GM06990 (cell line): ENCODE results near the gene ASB3.

Experiments used
- DNase-seq: peaks from one replicate; pipeline ENCODE4 v3.0.0-alpha.2; 2011; ENCODE audit not compliant: insufficient read length; ENCODE audit errors: extremely low read depth
- H3K27me3 ChIP-seq: replicated peaks from 2 replicates; pipeline ENCODE4 v1.6.0; 2011; ENCODE audit warnings: low read length; ENCODE audit not compliant: control insufficient read depth, insufficient read depth
- H3K36me3 ChIP-seq: 2 replicates; pipeline ENCODE4 v1.5.1; 2011; ENCODE audit warnings: low read length; ENCODE audit not compliant: control insufficient read depth, insufficient read depth
- H3K4me3 ChIP-seq: replicated peaks from 2 replicates; pipeline ENCODE4 v1.5.1; 2011; ENCODE audit warnings: low read depth, mild to moderate bottlenecking, control low read depth, low read length
- TF ChIP-seq, protein P1 (sequence below): IDR thresholded peaks from 2 replicates; pipeline ENCODE4 v1.5.1; 2011; ENCODE audit warnings: low read length, control low read depth, mild to moderate bottlenecking, inconsistent platforms; ENCODE audit not compliant: insufficient read depth, poor library complexity, severe bottlenecking

The ASB3 gene

DNA sequence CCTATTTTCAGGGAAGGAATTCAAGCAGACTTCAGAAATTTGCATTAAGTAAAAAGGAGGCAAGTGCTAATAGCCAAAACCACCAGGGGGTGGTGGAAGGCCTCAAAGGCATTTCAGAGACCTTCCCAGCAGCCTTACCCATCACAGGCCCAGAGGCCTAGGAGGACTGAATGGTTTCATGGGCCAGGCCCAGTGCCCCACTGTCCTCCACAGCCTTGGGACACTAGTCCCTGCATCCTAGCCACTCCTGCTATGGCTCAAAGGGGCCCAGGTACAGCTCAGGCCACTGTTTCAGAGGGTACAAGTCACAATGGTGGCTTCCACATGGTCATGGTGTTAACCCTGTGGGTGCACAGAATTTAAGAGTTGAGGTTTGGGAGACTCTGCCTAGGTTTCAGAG lies 77.8 kb downstream of the ASB3 start:
- no peak overlapping the region for H3K4me3 ChIP-seq
- H3K36me3 ChIP-seq: peaks cover 10% of the 10 kb centered on the region
- DNase-seq: no peak

DNA sequence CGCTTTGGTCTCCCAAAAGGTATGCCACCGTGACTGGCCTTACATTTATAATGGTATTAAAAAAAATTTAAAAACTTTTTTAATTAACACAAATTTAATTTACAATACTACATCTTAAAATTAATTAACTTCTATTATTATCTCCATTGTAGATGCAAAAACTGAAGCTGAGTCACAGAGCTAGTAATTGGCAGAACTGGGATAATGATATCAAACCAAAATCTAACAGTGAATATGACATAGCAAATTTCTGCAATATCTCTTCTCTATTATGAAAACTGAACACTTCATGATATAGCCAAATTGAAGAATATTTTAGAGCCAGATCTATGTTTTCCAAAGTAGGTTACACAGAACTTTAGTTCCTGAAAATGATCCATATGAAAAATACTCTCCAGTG lies 85.5 kb downstream of the ASB3 start:
- no peaks in the 10 kb centered on the region for H3K27me3 ChIP-seq
- no peak for DNase-seq
- no peaks in the 10 kb centered on the region for H3K36me3 ChIP-seq
- no peak overlapping the region for H3K4me3 ChIP-seq
- TF ChIP-seq, protein P1, sequence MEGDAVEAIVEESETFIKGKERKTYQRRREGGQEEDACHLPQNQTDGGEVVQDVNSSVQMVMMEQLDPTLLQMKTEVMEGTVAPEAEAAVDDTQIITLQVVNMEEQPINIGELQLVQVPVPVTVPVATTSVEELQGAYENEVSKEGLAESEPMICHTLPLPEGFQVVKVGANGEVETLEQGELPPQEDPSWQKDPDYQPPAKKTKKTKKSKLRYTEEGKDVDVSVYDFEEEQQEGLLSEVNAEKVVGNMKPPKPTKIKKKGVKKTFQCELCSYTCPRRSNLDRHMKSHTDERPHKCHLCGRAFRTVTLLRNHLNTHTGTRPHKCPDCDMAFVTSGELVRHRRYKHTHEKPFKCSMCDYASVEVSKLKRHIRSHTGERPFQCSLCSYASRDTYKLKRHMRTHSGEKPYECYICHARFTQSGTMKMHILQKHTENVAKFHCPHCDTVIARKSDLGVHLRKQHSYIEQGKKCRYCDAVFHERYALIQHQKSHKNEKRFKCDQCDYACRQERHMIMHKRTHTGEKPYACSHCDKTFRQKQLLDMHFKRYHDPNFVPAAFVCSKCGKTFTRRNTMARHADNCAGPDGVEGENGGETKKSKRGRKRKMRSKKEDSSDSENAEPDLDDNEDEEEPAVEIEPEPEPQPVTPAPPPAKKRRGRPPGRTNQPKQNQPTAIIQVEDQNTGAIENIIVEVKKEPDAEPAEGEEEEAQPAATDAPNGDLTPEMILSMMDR: no peak

More for the DNA sequence above, 77.8 kb downstream of the ASB3 start:
- H3K27me3 ChIP-seq: no peaks in the 10 kb centered on the region
- TF ChIP-seq, protein P1: no peak

- Histone ChIP-seq H3K27me3 (no peaks in the 10 kb centered on the region), H3K4me3 (no peak overlapping the region), H3K36me3 (no peaks in the 10 kb centered on the region)
- DNase-seq: no peak
- TF ChIP-seq, protein P1: no peak
Observed at GRCh38 chr2:53697686-53698085, 89.1 kb downstream of the ASB3 start.

GRCh38 chr2:53697092-53697491 lies 89.7 kb downstream of the ASB3 start:
- DNase-seq: no peak
- TF ChIP-seq, protein P1: no peak
- Histone ChIP-seq H3K4me3 (no peak overlapping the region), H3K27me3 (no peaks in the 10 kb centered on the region), H3K36me3 (no peaks in the 10 kb centered on the region)

GRCh38 chr2:53695575-53695974 lies 91.2 kb downstream of the ASB3 start:
- TF ChIP-seq, protein P1: no peak
- no peak overlapping the region for H3K4me3 ChIP-seq
- H3K27me3 ChIP-seq: no peaks in the 10 kb centered on the region
- no peak for DNase-seq
- H3K36me3 ChIP-seq: no peaks in the 10 kb centered on the region

- TF ChIP-seq, protein P1: no peak
- Histone ChIP-seq H3K27me3 (no peaks in the 10 kb centered on the region), H3K36me3 (no peaks in the 10 kb centered on the region), H3K4me3 (no peak overlapping the region)
- DNase-seq: no peak
Observed at GRCh38 chr2:53694096-53694771, 92.5 kb downstream of the ASB3 start.
